NB4 (cell line): ENCODE results near the gene NARF.

Source experiments
- DNase-seq: peaks from one replicate; pipeline ENCODE4 v3.0.0; 2010; ENCODE audit warnings: low read depth
- H3K4me3 ChIP-seq: one replicate; pipeline ENCODE4 v1.5.1; 2011; ENCODE audit warnings: mild to moderate bottlenecking, low read depth, low read length, moderate library complexity
- MAX ChIP-seq: IDR thresholded peaks from 2 replicates; pipeline ENCODE4 v1.6.1; 2011; ENCODE audit warnings: low read depth, low read length
- MYC ChIP-seq: IDR thresholded peaks from 2 replicates; pipeline ENCODE4 v1.6.1; 2011; ENCODE audit warnings: low read depth, low read length
- POLR2A ChIP-seq: IDR thresholded peaks from 2 replicates; pipeline ENCODE4 v1.6.1; 2011; ENCODE audit warnings: mild to moderate bottlenecking; ENCODE audit not compliant: insufficient read length; ENCODE audit errors: extremely low read depth
- TF ChIP-seq, protein P1 (sequence below): IDR thresholded peaks from one replicate; pipeline ENCODE4 v1.5.1; 2012; ENCODE audit warnings: low read depth, low read length

The NARF gene

DNA sequence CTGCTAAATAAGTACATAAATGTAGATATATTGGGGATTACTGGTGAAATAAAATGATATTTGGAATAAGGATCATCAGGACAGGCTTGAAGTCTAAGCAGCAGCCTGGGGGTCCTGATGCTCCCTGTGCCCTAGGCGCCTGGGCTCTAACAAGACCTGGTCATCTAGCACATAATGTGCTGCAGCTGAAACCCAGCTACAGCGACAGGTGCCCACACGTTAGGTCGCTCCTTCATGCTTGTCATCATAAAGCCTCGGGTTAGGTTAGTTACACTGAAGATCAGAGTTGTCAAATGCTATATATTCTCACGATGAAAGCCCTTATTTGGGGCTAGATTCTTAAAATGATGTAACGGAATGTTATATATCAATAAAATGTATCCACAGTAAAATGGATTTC is 11.5 kb downstream of the NARF start:
- TF ChIP-seq, protein P1, sequence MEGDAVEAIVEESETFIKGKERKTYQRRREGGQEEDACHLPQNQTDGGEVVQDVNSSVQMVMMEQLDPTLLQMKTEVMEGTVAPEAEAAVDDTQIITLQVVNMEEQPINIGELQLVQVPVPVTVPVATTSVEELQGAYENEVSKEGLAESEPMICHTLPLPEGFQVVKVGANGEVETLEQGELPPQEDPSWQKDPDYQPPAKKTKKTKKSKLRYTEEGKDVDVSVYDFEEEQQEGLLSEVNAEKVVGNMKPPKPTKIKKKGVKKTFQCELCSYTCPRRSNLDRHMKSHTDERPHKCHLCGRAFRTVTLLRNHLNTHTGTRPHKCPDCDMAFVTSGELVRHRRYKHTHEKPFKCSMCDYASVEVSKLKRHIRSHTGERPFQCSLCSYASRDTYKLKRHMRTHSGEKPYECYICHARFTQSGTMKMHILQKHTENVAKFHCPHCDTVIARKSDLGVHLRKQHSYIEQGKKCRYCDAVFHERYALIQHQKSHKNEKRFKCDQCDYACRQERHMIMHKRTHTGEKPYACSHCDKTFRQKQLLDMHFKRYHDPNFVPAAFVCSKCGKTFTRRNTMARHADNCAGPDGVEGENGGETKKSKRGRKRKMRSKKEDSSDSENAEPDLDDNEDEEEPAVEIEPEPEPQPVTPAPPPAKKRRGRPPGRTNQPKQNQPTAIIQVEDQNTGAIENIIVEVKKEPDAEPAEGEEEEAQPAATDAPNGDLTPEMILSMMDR = no peak
- TF ChIP-seq POLR2A (no peak), MYC (no peak), MAX (no peak)
- no peak for DNase-seq
- H3K4me3 ChIP-seq = no peak overlapping the region

DNA sequence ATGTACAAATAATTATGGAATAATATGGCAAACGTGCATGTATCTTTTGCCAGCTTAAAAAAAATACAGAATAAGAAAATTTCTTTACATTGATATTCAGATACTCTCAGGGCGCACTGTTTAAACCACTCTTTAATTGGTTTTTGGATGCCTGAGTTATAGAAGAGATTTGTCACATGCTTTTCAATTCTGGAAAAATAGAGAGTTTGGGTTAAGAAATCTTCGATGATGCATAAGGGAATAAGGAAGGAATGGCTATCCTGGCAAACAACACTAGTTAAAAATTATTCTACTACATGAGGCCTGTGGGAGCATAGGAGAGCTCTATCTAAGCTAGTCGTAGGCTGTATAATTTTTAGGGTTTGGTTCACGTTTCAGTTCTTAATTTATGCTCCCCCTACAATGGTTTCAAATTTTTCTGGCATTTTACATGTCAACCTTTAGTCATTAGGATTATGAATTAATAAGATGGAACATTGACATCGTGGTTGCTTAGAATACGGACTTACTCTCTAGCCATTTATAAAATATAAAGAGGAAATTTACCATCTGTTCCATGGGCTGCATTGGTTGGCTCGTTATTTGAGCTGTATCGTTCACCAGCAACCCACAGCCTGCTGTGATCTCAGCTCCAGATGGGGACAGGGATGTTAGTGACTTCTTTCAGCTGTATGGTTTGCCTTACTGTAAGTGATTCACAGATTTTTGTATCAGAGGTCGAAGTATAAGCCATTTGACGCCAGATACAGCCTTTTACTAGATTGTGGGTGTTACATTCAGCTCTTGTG is 15.9 kb downstream of the NARF start:
- no peak for DNase-seq
- no peak for TF ChIP-seq POLR2A
- no peak for TF ChIP-seq MYC
- TF ChIP-seq MAX = no peak
- TF ChIP-seq, protein P1 = no peak
- no peak overlapping the region for H3K4me3 ChIP-seq

- no peak for TF ChIP-seq MAX
- TF ChIP-seq, protein P1 = no peak
- TF ChIP-seq POLR2A = no peak
- no peak for TF ChIP-seq MYC
- DNase-seq = no peak
- H3K4me3 ChIP-seq = no peak overlapping the region
These were observed 16.9 kb downstream of the NARF start for GRCh38 chr17:82475458-82475857.

DNA sequence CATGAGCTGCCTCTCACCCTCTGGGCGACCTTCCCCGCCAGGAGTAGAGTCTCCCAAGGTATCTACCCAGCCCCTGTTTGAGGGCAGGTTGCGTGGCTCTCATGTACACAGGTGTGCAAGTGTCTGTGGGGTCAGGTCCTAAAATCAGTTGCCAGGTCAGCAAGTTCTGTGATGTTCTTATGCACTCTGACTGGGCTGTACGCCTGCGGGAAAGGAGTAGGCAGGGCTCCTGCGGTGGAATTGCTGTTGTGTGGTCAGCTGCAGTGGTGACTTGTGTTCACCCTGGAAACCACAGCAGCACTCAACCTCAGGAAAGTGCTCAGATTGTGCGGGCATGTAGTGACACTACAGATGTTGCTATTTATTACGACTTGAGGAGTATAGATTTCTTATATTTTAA is 19.4 kb downstream of the NARF start:
- no peak for DNase-seq
- H3K4me3 ChIP-seq = no peak overlapping the region
- TF ChIP-seq, protein P1 = no peak
- TF ChIP-seq MAX (no peak), POLR2A (no peak), MYC (no peak)

GRCh38 chr17:82479602-82480001 is 21.1 kb downstream of the NARF start:
- no peak overlapping the region for H3K4me3 ChIP-seq
- TF ChIP-seq MAX (no peak), MYC (no peak), POLR2A (no peak)
- TF ChIP-seq, protein P1 = no peak
- no peak for DNase-seq

- TF ChIP-seq MYC (no peak), MAX (no peak), POLR2A (no peak)
- TF ChIP-seq, protein P1 = no peak
These were observed 21.8 kb downstream of the NARF start for GRCh38 chr17:82480318-82480717.

More at GRCh38 chr17:82480318-82480717, 21.8 kb downstream of the NARF start:
- H3K4me3 ChIP-seq = no peak overlapping the region
- DNase-seq = no peak
